ENCODE measurements around the gene EIF3I. TPM values are rescaled to one million over a fixed set of nuclear protein-coding genes. Genes with fewer than 3 reads are reported as not detected.

Gene EIF3I
- total RNA-seq, 6 donors from 2014 or later: 62.9 to 173 (median 109) TPM

- 1 to 3% methylated on average over 13 to 56 of the region's 79 CpGs for WGBS, 2 donors
Observed at GRCh38 chr1:32179443-32180185, 42.6 kb upstream of the EIF3I start, which contains the start of gene TXLNA. TSS of gene TXLNA (plus strand) at chr1:32179675. CDS start at chr1:32180346, 671 bp downstream.

GRCh38 chr1:32180186-32181060 is 41.8 kb upstream of the EIF3I start:
- DNase-seq (peak; percentile 59 to 89), ATAC-seq (ENCODE audit: low FRiP score in 2 of 2) (peak; percentile 53 to 65)
- Histone ChIP-seq H3K4me3 (peak overlapping the region; percentile 29 to 77 (median 65)), H3K4me1 (peaks cover 36 to 60% (median 43%) of the 10 kb centered on the region in 4 donors), H3K27me3 (no peaks in the 10 kb centered on the region), H3K9me3 (no peaks in the 10 kb centered on the region), H3K27ac (peak overlapping the region; percentile 85 to 96 (median 94)), H3K36me3 (peaks cover 0 to 39% (median 29%) of the 10 kb centered on the region in 4 donors)
- peak in 2 of 4 donors; percentile 2 to 62 for TF ChIP-seq POLR2A (IDR thresholded peaks at IDR 0.05)
- TF ChIP-seq, protein P1, sequence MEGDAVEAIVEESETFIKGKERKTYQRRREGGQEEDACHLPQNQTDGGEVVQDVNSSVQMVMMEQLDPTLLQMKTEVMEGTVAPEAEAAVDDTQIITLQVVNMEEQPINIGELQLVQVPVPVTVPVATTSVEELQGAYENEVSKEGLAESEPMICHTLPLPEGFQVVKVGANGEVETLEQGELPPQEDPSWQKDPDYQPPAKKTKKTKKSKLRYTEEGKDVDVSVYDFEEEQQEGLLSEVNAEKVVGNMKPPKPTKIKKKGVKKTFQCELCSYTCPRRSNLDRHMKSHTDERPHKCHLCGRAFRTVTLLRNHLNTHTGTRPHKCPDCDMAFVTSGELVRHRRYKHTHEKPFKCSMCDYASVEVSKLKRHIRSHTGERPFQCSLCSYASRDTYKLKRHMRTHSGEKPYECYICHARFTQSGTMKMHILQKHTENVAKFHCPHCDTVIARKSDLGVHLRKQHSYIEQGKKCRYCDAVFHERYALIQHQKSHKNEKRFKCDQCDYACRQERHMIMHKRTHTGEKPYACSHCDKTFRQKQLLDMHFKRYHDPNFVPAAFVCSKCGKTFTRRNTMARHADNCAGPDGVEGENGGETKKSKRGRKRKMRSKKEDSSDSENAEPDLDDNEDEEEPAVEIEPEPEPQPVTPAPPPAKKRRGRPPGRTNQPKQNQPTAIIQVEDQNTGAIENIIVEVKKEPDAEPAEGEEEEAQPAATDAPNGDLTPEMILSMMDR (IDR thresholded peaks at IDR 0.05): peak in 1 of 6 experiments; percentile 1
- no peak for TF ChIP-seq EP300 (IDR thresholded peaks at IDR 0.05)
- WGBS, 2 donors: 6 to 11% methylated on average over 17 to 36 of the region's 36 CpGs

More at GRCh38 chr1:32179443-32180185, 42.6 kb upstream of the EIF3I start, which contains the start of gene TXLNA:
- Histone ChIP-seq H3K27ac (peak within 1 kb of the TSS; percentile 85 to 96 (median 94)), H3K36me3 (peaks cover 0 to 39% (median 22%) of the 10 kb centered on the region in 4 donors), H3K27me3 (no peaks in the 10 kb centered on the region), H3K9me3 (no peaks in the 10 kb centered on the region), H3K4me1 (peaks cover 32 to 55% (median 38%) of the 10 kb centered on the region in 4 donors), H3K4me3 (peak within 1 kb of the TSS; percentile 29 to 77 (median 65))
- TF ChIP-seq POLR2A (IDR thresholded peaks at IDR 0.05) (peak; percentile 38 to 75 (median 44)), EP300 (IDR thresholded peaks at IDR 0.05) (peak in 1 of 4 donors; percentile 4), POLR2AphosphoS5 (IDR thresholded peaks at IDR 0.05) (peak; percentile 55 to 60)
- TF ChIP-seq, protein P1 (IDR thresholded peaks at IDR 0.05): peak in 4 of 6 experiments; percentile 14 to 43 (median 24)
- DNase-seq: peak; percentile 96 to 98
- peak; percentile 96 to 97 for ATAC-seq (ENCODE audit: low FRiP score in 2 of 2)

- DNase-seq (no peak), ATAC-seq (ENCODE audit: low FRiP score in 2 of 2) (no peak)
- Histone ChIP-seq H3K9me3 (no peaks in the 10 kb centered on the region), H3K4me1 (peaks cover 36 to 60% (median 44%) of the 10 kb centered on the region in 4 donors), H3K4me3 (peak overlapping the region in 3 of 4 donors; percentile 54 to 77 (median 76)), H3K36me3 (peaks cover 2 to 45% (median 29%) of the 10 kb centered on the region in 4 donors), H3K27ac (peak overlapping the region in 3 of 4 donors; percentile 85 to 95 (median 93)), H3K27me3 (no peaks in the 10 kb centered on the region)
- WGBS, 2 donors: 76 to 86% methylated on average over 8 to 9 of the region's 9 CpGs
- TF ChIP-seq POLR2A (IDR thresholded peaks at IDR 0.05) (no peak), EP300 (IDR thresholded peaks at IDR 0.05) (no peak), POLR2AphosphoS5 (IDR thresholded peaks at IDR 0.05) (no peak)
- TF ChIP-seq, protein P1 (IDR thresholded peaks at IDR 0.05): no peak
Observed at GRCh38 chr1:32181065-32181464, 41.1 kb upstream of the EIF3I start.

- Histone ChIP-seq H3K27ac (peak overlapping the region in 2 of 4 donors; percentile 85 to 93), H3K9me3 (no peaks in the 10 kb centered on the region), H3K4me1 (peaks cover 36 to 60% (median 45%) of the 10 kb centered on the region in 4 donors), H3K27me3 (no peaks in the 10 kb centered on the region), H3K4me3 (peak overlapping the region in 1 of 4 donors; percentile 77), H3K36me3 (peaks cover 2 to 50% (median 32%) of the 10 kb centered on the region in 4 donors)
- WGBS, 2 donors: 85 to 93% methylated on average over 5 of the region's 5 CpGs
- DNase-seq (no peak), ATAC-seq (ENCODE audit: low FRiP score in 2 of 2) (no peak)
- TF ChIP-seq EP300 (IDR thresholded peaks at IDR 0.05) (no peak), POLR2AphosphoS5 (IDR thresholded peaks at IDR 0.05) (no peak)
- TF ChIP-seq, protein P1 (IDR thresholded peaks at IDR 0.05): no peak
Observed at GRCh38 chr1:32181563-32181962, 40.6 kb upstream of the EIF3I start.

Measured in upper lobe of left lung (tissue), 6 donors.